GM08714 (cell line): ENCODE results near the gene MCHR1.
"Not testable (repeated sequence)": the region's sequence is repeated elsewhere in the genome, so short reads cannot be mapped to it uniquely, and the experiment has no call there.

ENCODE experiments used
- H3K4me3 ChIP-seq: fragments of 200-500 bp; sonication (Bioruptor generic); 2 replicates; pipeline ENCODE4 v1.5.1; 2014; ENCODE audit warnings: mild to moderate bottlenecking, low read length, inconsistent platforms
- ZNF274 ChIP-seq: IDR thresholded peaks from 2 replicates; pipeline ENCODE4 v1.6.1; 2012; ENCODE audit warnings: mild to moderate bottlenecking, low read depth, low read length

Gene MCHR1

GRCh38 chr22:40671796-40672360 lies 7.4 kb upstream of the MCHR1 start:
- no peak for TF ChIP-seq ZNF274
- no peak overlapping the region for H3K4me3 ChIP-seq

- TF ChIP-seq ZNF274, result no peak
- H3K4me3 ChIP-seq, result no peak overlapping the region
These were observed 6.3 kb upstream of the MCHR1 start for GRCh38 chr22:40673017-40673416.

- H3K4me3 ChIP-seq, result no peak overlapping the region
- TF ChIP-seq ZNF274, result no peak
These were observed 5.0 kb upstream of the MCHR1 start for GRCh38 chr22:40674274-40674673.

- not testable (repeated sequence) for H3K4me3 ChIP-seq
These were observed 3.1 kb upstream of the MCHR1 start for GRCh38 chr22:40676166-40676565.

- no peak for TF ChIP-seq ZNF274
- no peak overlapping the region for H3K4me3 ChIP-seq
These were observed 2.6 kb upstream of the MCHR1 start for GRCh38 chr22:40676644-40677043.

GRCh38 chr22:40678493-40679248 lies 613 bp upstream of the MCHR1 start:
- TF ChIP-seq ZNF274, result no peak
- H3K4me3 ChIP-seq, result no peak overlapping the region

GRCh38 chr22:40679964-40680818 lies 907 bp downstream of the MCHR1 start:
- no peak overlapping the region for H3K4me3 ChIP-seq
- TF ChIP-seq ZNF274, result no peak

- no peak overlapping the region for H3K4me3 ChIP-seq
- no peak for TF ChIP-seq ZNF274
These were observed 1.5 kb downstream of the MCHR1 start for GRCh38 chr22:40680819-40681183.

GRCh38 chr22:40681451-40681850 lies 2.2 kb downstream of the MCHR1 start:
- no peak for TF ChIP-seq ZNF274
- no peak overlapping the region for H3K4me3 ChIP-seq

- H3K4me3 ChIP-seq, result no peak overlapping the region
- TF ChIP-seq ZNF274, result no peak
These were observed 5.4 kb downstream of the MCHR1 start for GRCh38 chr22:40684728-40685127.

GRCh38 chr22:40685406-40685805 lies 6.1 kb downstream of the MCHR1 start:
- H3K4me3 ChIP-seq, result no peak overlapping the region
- no peak for TF ChIP-seq ZNF274

GRCh38 chr22:40687706-40688105 lies 8.4 kb downstream of the MCHR1 start:
- no peak for TF ChIP-seq ZNF274

GRCh38 chr22:40690370-40690769 lies 11.1 kb downstream of the MCHR1 start:
- no peak overlapping the region for H3K4me3 ChIP-seq
- no peak for TF ChIP-seq ZNF274

More at GRCh38 chr22:40687706-40688105, 8.4 kb downstream of the MCHR1 start:
- H3K4me3 ChIP-seq, result no peak overlapping the region

- no peak overlapping the region for H3K4me3 ChIP-seq
- TF ChIP-seq ZNF274, result no peak
These were observed 12.2 kb downstream of the MCHR1 start for GRCh38 chr22:40691532-40691931.

- no peak for TF ChIP-seq ZNF274
- H3K4me3 ChIP-seq, result no peak overlapping the region
These were observed 15.1 kb downstream of the MCHR1 start for GRCh38 chr22:40694411-40694810.
